Measurements from ENCODE around the gene GCNT4. TPM values are rescaled to one million over a fixed set of nuclear protein-coding genes. Genes with fewer than 3 reads are reported as not detected.

Gene GCNT4
- total and polyA plus RNA-seq, 5 donors from 2014 or later = 7.6 to 16.6 (median 12.8) TPM

GRCh38 chr5:75023368-75024159 is 28.8 kb downstream of the GCNT4 start:
- peaks cover 15% of the 10 kb centered on the region for H3K4me1 ChIP-seq (ENCODE audit: control insufficient read depth, insufficient read depth, low read length, poor library complexity, severe bottlenecking)
- peak overlapping the region; percentile 9 to 83 (median 36) for H3K4me3 Mint-ChIP-seq
- no peaks in the 10 kb centered on the region for H3K9me3 ChIP-seq (ENCODE audit: control insufficient read depth in 2 of 2, low read length in 2 of 2)
- H3K9me3 Mint-ChIP-seq = no peaks in the 10 kb centered on the region
- peak overlapping the region; percentile 38 for H3K27ac ChIP-seq (ENCODE audit: insufficient read depth, low read length, poor library complexity, severe bottlenecking)
- peak overlapping the region; percentile 74 to 95 (median 88) for H3K27ac Mint-ChIP-seq
- H3K36me3 Mint-ChIP-seq = peaks cover 12% of the 10 kb centered on the region
- H3K36me3 ChIP-seq (ENCODE audit: control insufficient read depth, insufficient read depth, low read length) = peaks cover 8% of the 10 kb centered on the region
- ATAC-seq (ENCODE audit: low read depth in 2 of 2) (peak; percentile 79 to 80), DNase-seq (peak in 2 of 3 donors; percentile 45 to 66)
- no peaks in the 10 kb centered on the region for H3K27me3 ChIP-seq (ENCODE audit: control insufficient read depth, insufficient read depth, low read length)
- peaks cover 28 to 59% (median 48%) of the 10 kb centered on the region in 4 donors for H3K4me1 Mint-ChIP-seq
- H3K27me3 Mint-ChIP-seq = no peaks in the 10 kb centered on the region
- H3K4me3 ChIP-seq (ENCODE audit: low read depth, low read length) = peak overlapping the region; percentile 48

- Mint-ChIP-seq H3K9me3 (no peaks in the 10 kb centered on the region), H3K36me3 (peaks cover 3% of the 10 kb centered on the region), H3K4me1 (peaks cover 28 to 45% (median 39%) of the 10 kb centered on the region in 4 donors), H3K27me3 (no peaks in the 10 kb centered on the region), H3K27ac (peak overlapping the region in 1 of 3 donors; percentile 70), H3K4me3 (no peak overlapping the region)
- H3K27ac ChIP-seq (ENCODE audit: insufficient read depth, low read length, poor library complexity, severe bottlenecking) = no peak overlapping the region
- H3K27me3 ChIP-seq (ENCODE audit: control insufficient read depth, insufficient read depth, low read length) = no peaks in the 10 kb centered on the region
- peaks cover 14% of the 10 kb centered on the region for H3K4me1 ChIP-seq (ENCODE audit: control insufficient read depth, insufficient read depth, low read length, poor library complexity, severe bottlenecking)
- no peak for DNase-seq
- H3K9me3 ChIP-seq (ENCODE audit: control insufficient read depth in 2 of 2, low read length in 2 of 2) = no peaks in the 10 kb centered on the region
- no peak overlapping the region for H3K4me3 ChIP-seq (ENCODE audit: low read depth, low read length)
- ATAC-seq (ENCODE audit: low read depth in 2 of 2) = no peak
- peaks cover 8% of the 10 kb centered on the region for H3K36me3 ChIP-seq (ENCODE audit: control insufficient read depth, insufficient read depth, low read length)
Observed at GRCh38 chr5:75021800-75022199, 30.6 kb downstream of the GCNT4 start.

- DNase-seq = no peak
- peaks cover 29 to 40% (median 34%) of the 10 kb centered on the region in 4 donors for H3K4me1 Mint-ChIP-seq
Observed at GRCh38 chr5:75021219-75021618, 31.1 kb downstream of the GCNT4 start.

GRCh38 chr5:75020016-75020656 is 32.2 kb downstream of the GCNT4 start:
- H3K27ac ChIP-seq (ENCODE audit: insufficient read depth, low read length, poor library complexity, severe bottlenecking) = no peak overlapping the region
- Mint-ChIP-seq H3K27me3 (no peaks in the 10 kb centered on the region), H3K27ac (peak overlapping the region in 2 of 3 donors; percentile 32 to 50), H3K36me3 (no peaks in the 10 kb centered on the region), H3K4me1 (peaks cover 20 to 35% (median 26%) of the 10 kb centered on the region in 4 donors), H3K4me3 (peak overlapping the region in 1 of 4 donors; percentile 40), H3K9me3 (no peaks in the 10 kb centered on the region)
- no peaks in the 10 kb centered on the region for H3K9me3 ChIP-seq (ENCODE audit: control insufficient read depth in 2 of 2, low read length in 2 of 2)
- ATAC-seq (ENCODE audit: low read depth in 2 of 2) (no peak), DNase-seq (no peak)
- no peak overlapping the region for H3K4me3 ChIP-seq (ENCODE audit: low read depth, low read length)
- H3K36me3 ChIP-seq (ENCODE audit: control insufficient read depth, insufficient read depth, low read length) = no peaks in the 10 kb centered on the region
- H3K4me1 ChIP-seq (ENCODE audit: control insufficient read depth, insufficient read depth, low read length, poor library complexity, severe bottlenecking) = peaks cover 14% of the 10 kb centered on the region
- H3K27me3 ChIP-seq (ENCODE audit: control insufficient read depth, insufficient read depth, low read length) = no peaks in the 10 kb centered on the region

More at GRCh38 chr5:75021219-75021618, 31.1 kb downstream of the GCNT4 start:
- Histone ChIP-seq H3K4me1 (ENCODE audit: control insufficient read depth, insufficient read depth, low read length, poor library complexity, severe bottlenecking) (peaks cover 14% of the 10 kb centered on the region), H3K27ac (ENCODE audit: insufficient read depth, low read length, poor library complexity, severe bottlenecking) (no peak overlapping the region), H3K4me3 (ENCODE audit: low read depth, low read length) (no peak overlapping the region), H3K9me3 (ENCODE audit: control insufficient read depth in 2 of 2, low read length in 2 of 2) (no peaks in the 10 kb centered on the region), H3K36me3 (ENCODE audit: control insufficient read depth, insufficient read depth, low read length) (peaks cover 4% of the 10 kb centered on the region), H3K27me3 (ENCODE audit: control insufficient read depth, insufficient read depth, low read length) (no peaks in the 10 kb centered on the region)
- H3K27me3 Mint-ChIP-seq = no peaks in the 10 kb centered on the region
- no peaks in the 10 kb centered on the region for H3K9me3 Mint-ChIP-seq
- H3K4me3 Mint-ChIP-seq = no peak overlapping the region
- no peaks in the 10 kb centered on the region for H3K36me3 Mint-ChIP-seq
- no peak for ATAC-seq (ENCODE audit: low read depth in 2 of 2)
- peak overlapping the region in 2 of 3 donors; percentile 20 to 70 for H3K27ac Mint-ChIP-seq

- Mint-ChIP-seq H3K36me3 (no peaks in the 10 kb centered on the region), H3K27me3 (no peaks in the 10 kb centered on the region), H3K4me1 (peaks cover 13 to 29% (median 18%) of the 10 kb centered on the region in 4 donors), H3K27ac (no peak overlapping the region), H3K4me3 (no peak overlapping the region), H3K9me3 (no peaks in the 10 kb centered on the region)
- ATAC-seq (ENCODE audit: low read depth in 2 of 2) (no peak), DNase-seq (no peak)
- Histone ChIP-seq H3K4me1 (ENCODE audit: control insufficient read depth, insufficient read depth, low read length, poor library complexity, severe bottlenecking) (peaks cover 9% of the 10 kb centered on the region), H3K27ac (ENCODE audit: insufficient read depth, low read length, poor library complexity, severe bottlenecking) (no peak overlapping the region), H3K4me3 (ENCODE audit: low read depth, low read length) (no peak overlapping the region), H3K36me3 (ENCODE audit: control insufficient read depth, insufficient read depth, low read length) (no peaks in the 10 kb centered on the region), H3K9me3 (ENCODE audit: control insufficient read depth in 2 of 2, low read length in 2 of 2) (no peaks in the 10 kb centered on the region), H3K27me3 (ENCODE audit: control insufficient read depth, insufficient read depth, low read length) (no peaks in the 10 kb centered on the region)
Observed at GRCh38 chr5:75018805-75019587, 33.4 kb downstream of the GCNT4 start.

- Histone ChIP-seq H3K4me3 (ENCODE audit: low read depth, low read length) (no peak overlapping the region), H3K9me3 (ENCODE audit: control insufficient read depth in 2 of 2, low read length in 2 of 2) (no peaks in the 10 kb centered on the region), H3K36me3 (ENCODE audit: control insufficient read depth, insufficient read depth, low read length) (no peaks in the 10 kb centered on the region), H3K4me1 (ENCODE audit: control insufficient read depth, insufficient read depth, low read length, poor library complexity, severe bottlenecking) (no peaks in the 10 kb centered on the region), H3K27me3 (ENCODE audit: control insufficient read depth, insufficient read depth, low read length) (no peaks in the 10 kb centered on the region), H3K27ac (ENCODE audit: insufficient read depth, low read length, poor library complexity, severe bottlenecking) (no peak overlapping the region)
- DNase-seq = no peak
- H3K36me3 Mint-ChIP-seq = no peaks in the 10 kb centered on the region
- H3K9me3 Mint-ChIP-seq = no peaks in the 10 kb centered on the region
- no peaks in the 10 kb centered on the region for H3K27me3 Mint-ChIP-seq
- H3K4me3 Mint-ChIP-seq = no peak overlapping the region
- no peak overlapping the region for H3K27ac Mint-ChIP-seq
- ATAC-seq (ENCODE audit: low read depth in 2 of 2) = no peak
- peaks cover 4 to 19% (median 10%) of the 10 kb centered on the region in 4 donors for H3K4me1 Mint-ChIP-seq
Observed at GRCh38 chr5:75017971-75018370, 34.4 kb downstream of the GCNT4 start.

- Mint-ChIP-seq H3K27me3 (no peaks in the 10 kb centered on the region), H3K27ac (no peak overlapping the region), H3K9me3 (peaks cover 0 to 2% (median 0%) of the 10 kb centered on the region in 7 donors)
Observed at GRCh38 chr5:75016896-75017295, 35.5 kb downstream of the GCNT4 start.

More at GRCh38 chr5:75016896-75017295, 35.5 kb downstream of the GCNT4 start:
- H3K9me3 ChIP-seq (ENCODE audit: control insufficient read depth in 2 of 2, low read length in 2 of 2) = no peaks in the 10 kb centered on the region
- H3K4me1 ChIP-seq (ENCODE audit: control insufficient read depth, insufficient read depth, low read length, poor library complexity, severe bottlenecking) = no peaks in the 10 kb centered on the region
- no peak overlapping the region for H3K4me3 Mint-ChIP-seq
- peaks cover 4% of the 10 kb centered on the region for H3K36me3 Mint-ChIP-seq
- peaks cover 4 to 14% (median 10%) of the 10 kb centered on the region in 4 donors for H3K4me1 Mint-ChIP-seq
- no peak for DNase-seq
- ATAC-seq (ENCODE audit: low read depth in 2 of 2) = no peak
- H3K27me3 ChIP-seq (ENCODE audit: control insufficient read depth, insufficient read depth, low read length) = no peaks in the 10 kb centered on the region
- H3K4me3 ChIP-seq (ENCODE audit: low read depth, low read length) = no peak overlapping the region
- no peak overlapping the region for H3K27ac ChIP-seq (ENCODE audit: insufficient read depth, low read length, poor library complexity, severe bottlenecking)
- H3K36me3 ChIP-seq (ENCODE audit: control insufficient read depth, insufficient read depth, low read length) = no peaks in the 10 kb centered on the region
